ENCODE measurements around the gene LAMC3.

The LAMC3 gene

GRCh38 chr9:130987054-130987453, 21.9 kb upstream of the LAMC3 start:
- no peak for TF ChIP-seq CTCF (IDR thresholded peaks at IDR 0.05; ENCODE audit: control extremely low read depth, extremely low read depth, low read depth, missing control alignments)
- POLR2A ChIA-PET, result no interaction called here
- CTCF ChIA-PET, result interaction anchor here (0.6 to 2.2 kb wide), 3 partner anchors 12 to 59 kb away, joined by 3 to 7 read pairs (median 5); no protein-coding TSS in a partner anchor
- DNase-seq (ENCODE audit: extremely low spot score), result no peak

- POLR2A ChIA-PET, result no interaction called here
- no peak for TF ChIP-seq CTCF (IDR thresholded peaks at IDR 0.05; ENCODE audit: control extremely low read depth, extremely low read depth, low read depth, missing control alignments)
- CTCF ChIA-PET, result interaction anchor here (0.6 to 2.2 kb wide), 3 partner anchors 11 to 58 kb away, joined by 3 to 7 read pairs (median 5); no protein-coding TSS in a partner anchor
- no peak for DNase-seq (ENCODE audit: extremely low spot score)
Measured at GRCh38 chr9:130987738-130988399, 21.1 kb upstream of the LAMC3 start.

DNA sequence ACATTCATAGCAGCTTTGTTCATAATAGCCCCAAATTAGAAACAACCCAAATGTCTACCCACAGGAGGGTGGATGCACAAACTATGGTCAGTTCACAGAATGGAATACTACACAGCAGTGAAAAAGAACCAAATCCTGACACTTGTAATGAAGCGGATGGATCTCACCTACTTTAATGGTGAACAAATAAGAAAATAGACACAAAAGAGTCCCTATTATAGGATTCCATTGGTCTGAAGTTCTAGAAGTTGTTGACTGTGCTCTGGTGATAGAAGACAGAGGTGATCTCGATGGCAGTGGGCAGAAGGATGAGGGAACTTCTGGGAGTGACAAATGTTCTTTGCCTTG, 20.6 kb upstream of the LAMC3 start:
- ChIA-PET CTCF (interaction anchor here (2.2 kb wide), 1 partner anchor 58 kb away, joined by 7 read pairs; no protein-coding TSS in a partner anchor), POLR2A (no interaction called here)
- TF ChIP-seq CTCF (IDR thresholded peaks at IDR 0.05; ENCODE audit: control extremely low read depth, extremely low read depth, low read depth, missing control alignments), result no peak
- no peak for DNase-seq (ENCODE audit: extremely low spot score)

GRCh38 chr9:130988905-130989304, 20.1 kb upstream of the LAMC3 start:
- POLR2A ChIA-PET, result no interaction called here
- DNase-seq (ENCODE audit: extremely low spot score), result no peak
- CTCF ChIA-PET, result no interaction called here
- no peak for TF ChIP-seq CTCF (IDR thresholded peaks at IDR 0.05; ENCODE audit: control extremely low read depth, extremely low read depth, low read depth, missing control alignments)

- POLR2A ChIA-PET, result no interaction called here
- CTCF ChIA-PET, result no interaction called here
- no peak for TF ChIP-seq CTCF (IDR thresholded peaks at IDR 0.05; ENCODE audit: control extremely low read depth, extremely low read depth, low read depth, missing control alignments)
- no peak for DNase-seq (ENCODE audit: extremely low spot score)
Measured at GRCh38 chr9:130989391-130989790, 19.6 kb upstream of the LAMC3 start.

- ChIA-PET POLR2A (no interaction called here), CTCF (no interaction called here)
- TF ChIP-seq CTCF (IDR thresholded peaks at IDR 0.05; ENCODE audit: control extremely low read depth, extremely low read depth, low read depth, missing control alignments), result no peak
- no peak for DNase-seq (ENCODE audit: extremely low spot score)
Measured at GRCh38 chr9:130989891-130990290, 19.1 kb upstream of the LAMC3 start.
